ENCODE data around the gene CBLC. TPM values are rescaled to one million over a fixed set of nuclear protein-coding genes. Genes with fewer than 3 reads are reported as not detected.
A peak's percentile ranks its signal among the peaks of the same experiment; 100 is the strongest.

CBLC gene
- total and polyA plus RNA-seq, 10 of the 15 experiments (the other 5 are each of a cell fraction or from before 2014, with no cell fraction given) = not detected

DNA sequence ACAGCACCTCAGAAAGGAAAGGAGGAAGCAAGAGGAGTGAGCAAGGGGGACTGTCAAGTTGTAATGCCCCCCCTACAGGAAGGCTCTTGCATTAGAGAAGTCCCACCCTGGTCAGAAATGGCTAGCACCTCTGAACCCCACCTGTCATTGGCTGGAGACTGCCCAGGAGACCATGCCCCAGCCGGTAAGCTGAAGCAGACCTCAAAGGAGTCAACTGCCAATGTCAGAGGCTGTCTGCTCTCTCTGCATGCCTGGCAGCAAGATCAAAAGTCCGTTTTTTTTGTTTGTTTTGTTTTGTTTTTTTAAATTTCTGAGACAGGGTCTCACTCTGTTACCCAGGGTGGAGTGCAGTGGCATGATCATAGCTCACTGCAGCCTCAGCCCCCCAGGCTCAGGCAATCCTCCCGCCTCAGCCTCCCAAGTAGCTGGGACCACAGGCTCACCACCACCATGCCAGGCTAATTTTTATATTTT lies 37.3 kb upstream of the CBLC start (continued):
- TF ChIP-seq, protein P1, sequence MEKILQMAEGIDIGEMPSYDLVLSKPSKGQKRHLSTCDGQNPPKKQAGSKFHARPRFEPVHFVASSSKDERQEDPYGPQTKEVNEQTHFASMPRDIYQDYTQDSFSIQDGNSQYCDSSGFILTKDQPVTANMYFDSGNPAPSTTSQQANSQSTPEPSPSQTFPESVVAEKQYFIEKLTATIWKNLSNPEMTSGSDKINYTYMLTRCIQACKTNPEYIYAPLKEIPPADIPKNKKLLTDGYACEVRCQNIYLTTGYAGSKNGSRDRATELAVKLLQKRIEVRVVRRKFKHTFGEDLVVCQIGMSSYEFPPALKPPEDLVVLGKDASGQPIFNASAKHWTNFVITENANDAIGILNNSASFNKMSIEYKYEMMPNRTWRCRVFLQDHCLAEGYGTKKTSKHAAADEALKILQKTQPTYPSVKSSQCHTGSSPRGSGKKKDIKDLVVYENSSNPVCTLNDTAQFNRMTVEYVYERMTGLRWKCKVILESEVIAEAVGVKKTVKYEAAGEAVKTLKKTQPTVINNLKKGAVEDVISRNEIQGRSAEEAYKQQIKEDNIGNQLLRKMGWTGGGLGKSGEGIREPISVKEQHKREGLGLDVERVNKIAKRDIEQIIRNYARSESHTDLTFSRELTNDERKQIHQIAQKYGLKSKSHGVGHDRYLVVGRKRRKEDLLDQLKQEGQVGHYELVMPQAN (conservative IDR thresholded peaks at IDR 0.05) = no peak
- TF ChIP-seq, protein P2, sequence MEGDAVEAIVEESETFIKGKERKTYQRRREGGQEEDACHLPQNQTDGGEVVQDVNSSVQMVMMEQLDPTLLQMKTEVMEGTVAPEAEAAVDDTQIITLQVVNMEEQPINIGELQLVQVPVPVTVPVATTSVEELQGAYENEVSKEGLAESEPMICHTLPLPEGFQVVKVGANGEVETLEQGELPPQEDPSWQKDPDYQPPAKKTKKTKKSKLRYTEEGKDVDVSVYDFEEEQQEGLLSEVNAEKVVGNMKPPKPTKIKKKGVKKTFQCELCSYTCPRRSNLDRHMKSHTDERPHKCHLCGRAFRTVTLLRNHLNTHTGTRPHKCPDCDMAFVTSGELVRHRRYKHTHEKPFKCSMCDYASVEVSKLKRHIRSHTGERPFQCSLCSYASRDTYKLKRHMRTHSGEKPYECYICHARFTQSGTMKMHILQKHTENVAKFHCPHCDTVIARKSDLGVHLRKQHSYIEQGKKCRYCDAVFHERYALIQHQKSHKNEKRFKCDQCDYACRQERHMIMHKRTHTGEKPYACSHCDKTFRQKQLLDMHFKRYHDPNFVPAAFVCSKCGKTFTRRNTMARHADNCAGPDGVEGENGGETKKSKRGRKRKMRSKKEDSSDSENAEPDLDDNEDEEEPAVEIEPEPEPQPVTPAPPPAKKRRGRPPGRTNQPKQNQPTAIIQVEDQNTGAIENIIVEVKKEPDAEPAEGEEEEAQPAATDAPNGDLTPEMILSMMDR (IDR thresholded peaks at IDR 0.05 in 2 of 3, conservative IDR thresholded peaks at IDR 0.05 in 1 of 3; ENCODE audit: control insufficient read depth in 2 of 3, extremely low read depth in 1 of 3, insufficient read depth in 1 of 3, low read depth in 3 of 3, low read length in 3 of 3) = peak; percentile 16 to 28 (median 20); a peak in 2 of 6 replicates

DNA sequence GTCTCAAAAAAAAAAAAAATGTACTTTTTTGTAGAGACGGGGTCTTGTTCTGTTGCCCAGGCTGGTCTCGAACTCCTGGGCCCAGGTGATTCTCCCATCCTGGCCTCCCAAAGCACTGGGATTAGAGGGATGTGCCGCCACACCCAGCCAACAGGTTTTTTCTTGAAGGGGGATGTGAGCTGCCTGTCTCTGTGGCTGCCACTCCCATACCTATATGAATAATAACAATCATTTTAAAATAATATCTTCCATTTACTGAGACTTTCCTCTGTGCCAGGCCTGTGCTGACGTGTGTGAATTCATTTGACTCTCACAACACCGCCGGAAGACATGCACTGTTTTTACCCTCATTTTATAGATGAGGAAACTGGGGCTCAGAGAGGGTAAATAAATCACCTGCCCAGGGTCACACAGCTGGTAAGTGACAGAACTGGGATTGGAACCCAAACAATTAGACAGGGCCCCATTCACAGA lies 36.4 kb upstream of the CBLC start:
- H2AFZ ChIP-seq (ENCODE audit: control insufficient read depth, low read depth, low read length) = peak overlapping the region; percentile 21; the same call in 1 of the 2 replicates
- no peaks in the 10 kb centered on the region for H4K20me1 ChIP-seq (ENCODE audit: control insufficient read depth, insufficient read depth)
- ATAC-seq (no peak), FAIRE-seq (no peak), DNase-seq (ENCODE audit: low read depth, low spot score) (no peak)
- ChIA-PET SMC1A (ENCODE audit: uncharacterized antibody, unreplicated experiment) (interaction anchor here (0.6 to 3.5 kb wide), 4 partner anchors 12 to 30 kb away, joined by 3 to 14 read pairs (median 4); no protein-coding TSS in a partner anchor), RAD21 (ENCODE audit: unreplicated experiment) (no interaction called here), POLR2A (interaction anchor here (3.8 kb wide), 1 partner anchor 12 kb away, joined by 20 read pairs; no protein-coding TSS in a partner anchor), CTCF (interaction anchor here (0.7 to 3.6 kb wide), 3 partner anchors 9 to 30 kb away, joined by 3 to 22 read pairs (median 10); no protein-coding TSS in a partner anchor)
- 31% methylated on average over 6 of the region's 6 CpGs for WGBS (ENCODE audit: insufficient coverage, insufficient replicate concordance, low lambda C conversion rate, missing lambda C conversion rate)
- H3K27me3 ChIP-seq (replicated peaks in 1 of 2; ENCODE audit: control insufficient read depth in 2 of 2, insufficient read depth in 2 of 2, low read length in 1 of 2) = no peaks in the 10 kb centered on the region
- in situ Hi-C loops (cut with MboI) = no loop called here
- H3K79me2 ChIP-seq (ENCODE audit: control insufficient read depth, insufficient read depth, low read length) = no peaks in the 10 kb centered on the region
- peaks cover 32% of the 10 kb centered on the region for H3K4me1 ChIP-seq (ENCODE audit: control insufficient read depth, insufficient read depth, low read length)
- BruUV-seq (replicated peaks) = no TSS peak
- no peak overlapping the region for H3K4me3 ChIP-seq
- H3K9me3 ChIP-seq (replicated peaks; ENCODE audit: control insufficient read depth, insufficient read depth, low read length) = no peaks in the 10 kb centered on the region
- H3K9ac ChIP-seq (ENCODE audit: control insufficient read depth, insufficient read depth, low read length) = no peak overlapping the region
- no peak overlapping the region for H3K4me2 ChIP-seq (ENCODE audit: control insufficient read depth, insufficient read depth)
- H3K36me3 ChIP-seq (ENCODE audit: control insufficient read depth in 2 of 2, insufficient read depth in 2 of 2, low read length in 1 of 2) = no peaks in the 10 kb centered on the region
- intact Hi-C loops (cut with micrococcal nuclease; ENCODE audit: unreplicated experiment) = no loop called here
- no peak overlapping the region for H3K27ac ChIP-seq (ENCODE audit: control insufficient read depth, insufficient read depth)
- no peak for TF ChIP-seq NRF1 (conservative IDR thresholded peaks at IDR 0.05; ENCODE audit: low read depth, low read length)
- no peak for TF ChIP-seq EED (IDR thresholded peaks at IDR 0.05; ENCODE audit: low read depth)
- TF ChIP-seq NR2C2 (IDR thresholded peaks at IDR 0.05; ENCODE audit: borderline replicate concordance, control insufficient read depth, insufficient read length, low read depth) = no peak
- no peak for TF ChIP-seq NFYA (IDR thresholded peaks at IDR 0.05; ENCODE audit: borderline replicate concordance, low read depth, low read length)
- TF ChIP-seq, protein P3, sequence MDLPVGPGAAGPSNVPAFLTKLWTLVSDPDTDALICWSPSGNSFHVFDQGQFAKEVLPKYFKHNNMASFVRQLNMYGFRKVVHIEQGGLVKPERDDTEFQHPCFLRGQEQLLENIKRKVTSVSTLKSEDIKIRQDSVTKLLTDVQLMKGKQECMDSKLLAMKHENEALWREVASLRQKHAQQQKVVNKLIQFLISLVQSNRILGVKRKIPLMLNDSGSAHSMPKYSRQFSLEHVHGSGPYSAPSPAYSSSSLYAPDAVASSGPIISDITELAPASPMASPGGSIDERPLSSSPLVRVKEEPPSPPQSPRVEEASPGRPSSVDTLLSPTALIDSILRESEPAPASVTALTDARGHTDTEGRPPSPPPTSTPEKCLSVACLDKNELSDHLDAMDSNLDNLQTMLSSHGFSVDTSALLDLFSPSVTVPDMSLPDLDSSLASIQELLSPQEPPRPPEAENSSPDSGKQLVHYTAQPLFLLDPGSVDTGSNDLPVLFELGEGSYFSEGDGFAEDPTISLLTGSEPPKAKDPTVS (IDR thresholded peaks at IDR 0.05; ENCODE audit: low read depth, low read length) = no peak
- TF ChIP-seq SIX5 (IDR thresholded peaks at IDR 0.05; ENCODE audit: low read depth, low read length, severe bottlenecking) = no peak
- TF ChIP-seq MXI1 (IDR thresholded peaks at IDR 0.05; ENCODE audit: low read depth, low read length) = no peak
- TF ChIP-seq TCF7 (IDR thresholded peaks at IDR 0.05; ENCODE audit: borderline replicate concordance) = no peak
- TF ChIP-seq, protein P4, sequence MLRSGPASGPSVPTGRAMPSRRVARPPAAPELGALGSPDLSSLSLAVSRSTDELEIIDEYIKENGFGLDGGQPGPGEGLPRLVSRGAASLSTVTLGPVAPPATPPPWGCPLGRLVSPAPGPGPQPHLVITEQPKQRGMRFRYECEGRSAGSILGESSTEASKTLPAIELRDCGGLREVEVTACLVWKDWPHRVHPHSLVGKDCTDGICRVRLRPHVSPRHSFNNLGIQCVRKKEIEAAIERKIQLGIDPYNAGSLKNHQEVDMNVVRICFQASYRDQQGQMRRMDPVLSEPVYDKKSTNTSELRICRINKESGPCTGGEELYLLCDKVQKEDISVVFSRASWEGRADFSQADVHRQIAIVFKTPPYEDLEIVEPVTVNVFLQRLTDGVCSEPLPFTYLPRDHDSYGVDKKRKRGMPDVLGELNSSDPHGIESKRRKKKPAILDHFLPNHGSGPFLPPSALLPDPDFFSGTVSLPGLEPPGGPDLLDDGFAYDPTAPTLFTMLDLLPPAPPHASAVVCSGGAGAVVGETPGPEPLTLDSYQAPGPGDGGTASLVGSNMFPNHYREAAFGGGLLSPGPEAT (IDR thresholded peaks at IDR 0.05; ENCODE audit: low read depth) = no peak
- TF ChIP-seq SMARCA5 (IDR thresholded peaks at IDR 0.05) = no peak
- TF ChIP-seq, protein P5, sequence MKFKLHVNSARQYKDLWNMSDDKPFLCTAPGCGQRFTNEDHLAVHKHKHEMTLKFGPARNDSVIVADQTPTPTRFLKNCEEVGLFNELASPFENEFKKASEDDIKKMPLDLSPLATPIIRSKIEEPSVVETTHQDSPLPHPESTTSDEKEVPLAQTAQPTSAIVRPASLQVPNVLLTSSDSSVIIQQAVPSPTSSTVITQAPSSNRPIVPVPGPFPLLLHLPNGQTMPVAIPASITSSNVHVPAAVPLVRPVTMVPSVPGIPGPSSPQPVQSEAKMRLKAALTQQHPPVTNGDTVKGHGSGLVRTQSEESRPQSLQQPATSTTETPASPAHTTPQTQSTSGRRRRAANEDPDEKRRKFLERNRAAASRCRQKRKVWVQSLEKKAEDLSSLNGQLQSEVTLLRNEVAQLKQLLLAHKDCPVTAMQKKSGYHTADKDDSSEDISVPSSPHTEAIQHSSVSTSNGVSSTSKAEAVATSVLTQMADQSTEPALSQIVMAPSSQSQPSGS (IDR thresholded peaks at IDR 0.05; ENCODE audit: low read length) = no peak

Data from GM12878 (cell line).